Measurements from ENCODE around the gene NOC2L.

DNA sequence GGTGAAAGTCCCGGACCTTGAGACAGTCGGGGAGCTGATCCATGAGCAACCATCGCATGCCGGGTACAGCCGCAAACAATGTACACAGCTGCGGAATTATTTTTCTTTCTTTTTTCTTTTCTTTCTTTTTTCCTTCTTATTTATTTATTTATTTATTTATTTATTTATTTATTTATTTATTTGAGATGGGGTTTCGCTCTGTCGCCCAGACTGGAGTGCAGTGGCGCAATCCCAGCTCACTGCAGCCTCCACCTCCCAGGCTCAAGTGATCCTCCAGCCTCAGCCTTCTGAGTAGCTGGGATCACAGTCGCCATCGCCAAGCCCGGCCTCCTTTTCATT lies 25.4 kb upstream of the NOC2L start:
- no peak for TF ChIP-seq EZH2 (IDR thresholded peaks at IDR 0.05; ENCODE audit: low read length)
- TF ChIP-seq, protein P1, sequence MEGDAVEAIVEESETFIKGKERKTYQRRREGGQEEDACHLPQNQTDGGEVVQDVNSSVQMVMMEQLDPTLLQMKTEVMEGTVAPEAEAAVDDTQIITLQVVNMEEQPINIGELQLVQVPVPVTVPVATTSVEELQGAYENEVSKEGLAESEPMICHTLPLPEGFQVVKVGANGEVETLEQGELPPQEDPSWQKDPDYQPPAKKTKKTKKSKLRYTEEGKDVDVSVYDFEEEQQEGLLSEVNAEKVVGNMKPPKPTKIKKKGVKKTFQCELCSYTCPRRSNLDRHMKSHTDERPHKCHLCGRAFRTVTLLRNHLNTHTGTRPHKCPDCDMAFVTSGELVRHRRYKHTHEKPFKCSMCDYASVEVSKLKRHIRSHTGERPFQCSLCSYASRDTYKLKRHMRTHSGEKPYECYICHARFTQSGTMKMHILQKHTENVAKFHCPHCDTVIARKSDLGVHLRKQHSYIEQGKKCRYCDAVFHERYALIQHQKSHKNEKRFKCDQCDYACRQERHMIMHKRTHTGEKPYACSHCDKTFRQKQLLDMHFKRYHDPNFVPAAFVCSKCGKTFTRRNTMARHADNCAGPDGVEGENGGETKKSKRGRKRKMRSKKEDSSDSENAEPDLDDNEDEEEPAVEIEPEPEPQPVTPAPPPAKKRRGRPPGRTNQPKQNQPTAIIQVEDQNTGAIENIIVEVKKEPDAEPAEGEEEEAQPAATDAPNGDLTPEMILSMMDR (optimal IDR thresholded peaks at IDR 0.05 in 1 of 3, IDR thresholded peaks at IDR 0.05 in 1 of 3, conservative IDR thresholded peaks at IDR 0.05 in 1 of 3; ENCODE audit: extremely low read depth in 1 of 3, insufficient read depth in 2 of 3, low read length in 3 of 3): no peak

Measured in keratinocyte (primary cell).